RWPE2 (cell line): ENCODE data around the gene PKNOX2.

Experiments
- ATAC-seq: fragments of 200-7000 bp; cut with Tn5 transposase; 3 replicates; pipeline ENCODE4 v1.9.1; 2021; ENCODE audit warnings: low read depth
- DNase-seq: peaks from one replicate; pipeline ENCODE4 v3.0.0-alpha.2; 2020; ENCODE audit warnings: low spot score
- H3K27ac ChIP-seq: fragments of 450-650 bp; 2 replicates; pipeline ENCODE4 v1.5.1; 2017; ENCODE audit warnings: mild to moderate bottlenecking; ENCODE audit not compliant: poor library complexity, severe bottlenecking
- H3K27me3 ChIP-seq: fragments of 250-450 bp; sonication (Bioruptor Pico); 2 replicates; pipeline ENCODE4 v1.5.1; 2021; ENCODE audit warnings: mild to moderate bottlenecking, moderate library complexity; ENCODE audit not compliant: insufficient read depth, poor library complexity, severe bottlenecking
- H3K36me3 ChIP-seq: fragments of 250-450 bp; sonication (Bioruptor Pico); 2 replicates; pipeline ENCODE4 v1.5.1; 2020; ENCODE audit warnings: low read depth, mild to moderate bottlenecking, moderate library complexity
- H3K4me1 ChIP-seq: fragments of 250-450 bp; sonication (Bioruptor Pico); 2 replicates; pipeline ENCODE4 v1.5.1; 2021; ENCODE audit warnings: mild to moderate bottlenecking, moderate library complexity; ENCODE audit not compliant: insufficient read depth, poor library complexity, severe bottlenecking
- H3K4me3 ChIP-seq: fragments of 250-450 bp; sonication (Bioruptor Pico); 2 replicates; pipeline ENCODE4 v1.5.1; 2021; ENCODE audit warnings: mild to moderate bottlenecking, moderate library complexity; ENCODE audit not compliant: severe bottlenecking
- H3K9me3 ChIP-seq: fragments of 250-450 bp; sonication (Bioruptor Pico); 2 replicates; pipeline ENCODE4 v1.5.1; 2021; ENCODE audit warnings: mild to moderate bottlenecking, moderate library complexity; ENCODE audit not compliant: severe bottlenecking
- TF ChIP-seq, protein P1 (sequence below): fragments of 450-650 bp; IDR thresholded peaks from one replicate; pipeline ENCODE4 v1.5.1; 2017; ENCODE audit warnings: mild to moderate bottlenecking, moderate library complexity; ENCODE audit not compliant: poor library complexity, severe bottlenecking

PKNOX2 gene

DNA sequence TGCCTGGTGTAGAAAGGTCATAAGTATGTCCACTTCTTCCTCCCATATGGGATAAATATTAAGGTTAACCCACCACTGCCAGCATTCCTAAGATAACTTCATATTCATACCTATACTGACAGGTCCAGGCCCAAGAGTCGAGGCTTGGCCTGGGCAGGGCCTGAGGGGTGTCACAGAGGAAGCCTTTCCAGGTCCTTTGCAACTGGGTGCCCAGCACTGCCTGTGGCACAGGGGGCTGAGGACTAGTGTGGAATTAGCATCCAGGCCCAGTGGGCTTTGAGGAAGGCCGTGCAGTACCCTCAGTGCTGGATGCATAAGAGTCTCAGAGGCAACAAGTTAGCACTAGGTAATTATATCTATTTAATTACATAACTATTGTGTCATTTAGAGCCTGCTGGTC is 65.4 kb downstream of the PKNOX2 start:
- TF ChIP-seq, protein P1, sequence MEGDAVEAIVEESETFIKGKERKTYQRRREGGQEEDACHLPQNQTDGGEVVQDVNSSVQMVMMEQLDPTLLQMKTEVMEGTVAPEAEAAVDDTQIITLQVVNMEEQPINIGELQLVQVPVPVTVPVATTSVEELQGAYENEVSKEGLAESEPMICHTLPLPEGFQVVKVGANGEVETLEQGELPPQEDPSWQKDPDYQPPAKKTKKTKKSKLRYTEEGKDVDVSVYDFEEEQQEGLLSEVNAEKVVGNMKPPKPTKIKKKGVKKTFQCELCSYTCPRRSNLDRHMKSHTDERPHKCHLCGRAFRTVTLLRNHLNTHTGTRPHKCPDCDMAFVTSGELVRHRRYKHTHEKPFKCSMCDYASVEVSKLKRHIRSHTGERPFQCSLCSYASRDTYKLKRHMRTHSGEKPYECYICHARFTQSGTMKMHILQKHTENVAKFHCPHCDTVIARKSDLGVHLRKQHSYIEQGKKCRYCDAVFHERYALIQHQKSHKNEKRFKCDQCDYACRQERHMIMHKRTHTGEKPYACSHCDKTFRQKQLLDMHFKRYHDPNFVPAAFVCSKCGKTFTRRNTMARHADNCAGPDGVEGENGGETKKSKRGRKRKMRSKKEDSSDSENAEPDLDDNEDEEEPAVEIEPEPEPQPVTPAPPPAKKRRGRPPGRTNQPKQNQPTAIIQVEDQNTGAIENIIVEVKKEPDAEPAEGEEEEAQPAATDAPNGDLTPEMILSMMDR = no peak
- Histone ChIP-seq H3K36me3 (no peaks in the 10 kb centered on the region), H3K9me3 (no peaks in the 10 kb centered on the region), H3K4me3 (no peak overlapping the region), H3K27me3 (peaks cover 7% of the 10 kb centered on the region), H3K27ac (no peak overlapping the region), H3K4me1 (no peaks in the 10 kb centered on the region)
- DNase-seq = no peak
- no peak for ATAC-seq

DNA sequence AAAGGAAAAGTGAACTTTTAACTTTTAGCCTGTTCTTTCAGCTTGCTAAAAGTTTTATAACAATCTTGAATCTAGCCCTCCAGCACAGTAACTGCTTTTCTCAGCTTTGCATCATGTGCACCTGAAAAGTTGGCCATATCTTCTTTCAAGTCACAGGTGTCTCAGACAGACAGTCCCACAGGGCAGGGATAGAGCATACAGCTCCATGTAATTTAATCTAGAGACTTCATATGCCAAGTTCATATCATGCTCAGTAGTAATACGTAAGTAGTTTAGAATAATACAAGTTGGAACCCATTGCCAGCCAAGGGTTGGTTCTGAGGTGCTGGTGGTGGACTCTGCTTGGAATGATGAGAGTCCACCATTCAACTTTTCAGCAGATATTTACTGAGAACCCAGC is 68.6 kb downstream of the PKNOX2 start:
- Histone ChIP-seq H3K36me3 (no peaks in the 10 kb centered on the region), H3K27ac (no peak overlapping the region), H3K27me3 (peaks cover 7% of the 10 kb centered on the region), H3K4me1 (no peaks in the 10 kb centered on the region), H3K4me3 (no peak overlapping the region), H3K9me3 (no peaks in the 10 kb centered on the region)
- TF ChIP-seq, protein P1 = no peak
- ATAC-seq (no peak), DNase-seq (no peak)

- no peaks in the 10 kb centered on the region for H3K9me3 ChIP-seq
- H3K36me3 ChIP-seq = no peaks in the 10 kb centered on the region
- no peak for DNase-seq
- H3K27ac ChIP-seq = no peak overlapping the region
- H3K4me3 ChIP-seq = no peak overlapping the region
- TF ChIP-seq, protein P1 = no peak
- peaks cover 7% of the 10 kb centered on the region for H3K27me3 ChIP-seq
- no peak for ATAC-seq
- H3K4me1 ChIP-seq = no peaks in the 10 kb centered on the region
Measured at GRCh38 chr11:125233736-125234275, 69.3 kb downstream of the PKNOX2 start.

DNA sequence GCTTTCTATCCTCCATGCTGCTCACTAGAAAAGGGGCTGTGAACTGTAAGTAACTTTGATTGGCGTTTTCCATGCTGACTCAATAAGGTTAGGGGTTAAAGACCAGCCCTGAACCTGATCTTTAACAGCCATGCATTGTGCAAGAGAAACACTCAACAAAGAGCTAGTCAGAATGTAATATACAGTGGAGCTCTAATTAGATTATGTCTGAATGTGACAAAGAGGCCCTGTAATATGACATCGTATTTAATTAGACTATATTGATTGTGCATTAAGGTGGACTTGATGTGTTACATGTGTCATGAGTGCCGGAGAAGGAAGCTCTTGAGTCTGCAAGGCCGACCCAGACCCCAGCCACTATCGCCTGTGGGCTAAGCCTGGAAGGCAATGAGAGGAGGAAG is 70.5 kb downstream of the PKNOX2 start:
- TF ChIP-seq, protein P1 = no peak
- no peaks in the 10 kb centered on the region for H3K36me3 ChIP-seq

GRCh38 chr11:125236072-125236825 is 71.7 kb downstream of the PKNOX2 start:
- peaks cover 10% of the 10 kb centered on the region for H3K27me3 ChIP-seq
- ATAC-seq (no peak), DNase-seq (no peak)
- TF ChIP-seq, protein P1 = no peak
- no peaks in the 10 kb centered on the region for H3K9me3 ChIP-seq
- H3K27ac ChIP-seq = no peak overlapping the region
- H3K36me3 ChIP-seq = no peaks in the 10 kb centered on the region
- no peaks in the 10 kb centered on the region for H3K4me1 ChIP-seq
- no peak overlapping the region for H3K4me3 ChIP-seq

More for the DNA sequence above, 70.5 kb downstream of the PKNOX2 start:
- ATAC-seq = no peak
- Histone ChIP-seq H3K9me3 (no peaks in the 10 kb centered on the region), H3K27ac (no peak overlapping the region), H3K4me1 (no peaks in the 10 kb centered on the region), H3K4me3 (no peak overlapping the region), H3K27me3 (peaks cover 10% of the 10 kb centered on the region)
- DNase-seq = no peak
